ENCODE results near the gene TEKT1.

- TF ChIP-seq CTCF (IDR thresholded peaks at IDR 0.05) (no peak), POLR2AphosphoS5 (IDR thresholded peaks at IDR 0.05; ENCODE audit: low read depth, low read length) (no peak)
Observed at GRCh38 chr17:6768447-6768846, 63.1 kb downstream of the TEKT1 start.
